Endometrial microvascular endothelial cells (primary cell): Measurements from ENCODE around the gene MSH2. TPM values are rescaled to one million over a fixed set of nuclear protein-coding genes. Genes with fewer than 3 reads are reported as not detected.
"Not testable (repeated sequence)": the region's sequence is repeated elsewhere in the genome, so short reads cannot be mapped to it uniquely, and the experiment has no call there.

Experiments
- in situ Hi-C: cut with HindIII; loops from 2 replicates; pipeline ENCODE4 v1.10.0; 2017; ENCODE audit warnings: low sequenced_read_pairs, low pct_unique_long_range_greater_than_20kb; ENCODE audit errors: inconsistent ontology term
- total RNA-seq: library from RNA; depleted of rRNA; stranded (reverse); fragments of >200 nt; gene quantifications from one replicate; pipeline ENCODE4 v1.2.3, GENCODE V29; 2015; ENCODE audit errors: inconsistent ontology term

Gene MSH2
- total RNA-seq, 1 donor from 2014 or later: 36.1 TPM

DNA sequence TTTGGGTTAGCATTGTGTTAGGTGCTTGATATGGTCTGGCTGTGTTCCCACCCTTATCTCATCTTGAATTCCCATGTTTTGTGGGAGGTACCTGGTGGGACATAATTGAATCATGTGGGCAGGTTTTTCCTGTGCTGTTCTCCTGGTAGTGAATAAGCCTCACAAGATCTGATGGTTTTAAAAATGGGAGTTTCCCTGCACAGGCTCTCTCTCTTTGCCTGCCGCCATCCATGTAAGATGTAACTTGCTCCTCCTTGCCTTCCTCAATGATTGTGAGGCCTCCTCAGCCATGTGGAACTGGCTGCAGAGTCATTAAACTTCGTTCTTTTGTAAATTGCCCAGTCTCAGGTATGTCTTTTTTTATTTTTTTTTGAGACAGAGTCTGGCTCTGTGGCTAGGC lies 2.8 kb downstream of the MSH2 start:
- in situ Hi-C loops: no loop called here

DNA sequence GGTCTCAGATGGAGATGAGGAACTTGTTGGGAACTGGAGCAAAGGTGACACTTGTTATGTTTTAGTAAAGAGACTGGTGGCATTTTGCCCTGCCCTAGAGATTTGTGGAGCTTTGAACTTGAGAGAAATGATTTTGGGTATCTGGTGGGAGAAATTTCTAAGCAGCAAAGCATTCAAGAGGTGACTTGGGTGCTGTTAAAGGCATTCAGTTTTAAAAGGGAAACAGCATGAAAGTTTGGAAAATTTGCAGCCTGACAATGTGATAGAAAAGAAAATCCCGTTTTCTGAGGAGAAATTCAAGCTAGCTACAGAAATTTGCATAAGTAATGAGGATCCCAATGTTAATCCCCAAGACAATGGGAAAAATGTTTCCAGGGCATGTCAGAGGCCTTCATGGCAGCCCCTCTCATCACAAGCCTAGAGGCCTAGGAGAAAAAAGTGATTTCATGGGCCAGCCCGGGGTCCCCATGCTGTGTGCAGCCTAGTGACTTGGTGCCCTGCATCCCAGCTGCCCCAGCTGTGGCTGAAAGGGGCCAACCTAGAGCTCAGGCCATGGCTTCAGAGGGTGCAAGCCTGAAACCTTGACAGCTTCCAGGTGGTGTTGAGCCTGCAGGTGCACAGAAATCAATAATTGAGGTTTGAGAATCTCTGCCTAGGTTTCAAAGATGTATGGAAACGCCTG lies 3.8 kb downstream of the MSH2 start:
- in situ Hi-C loops: not testable (repeated sequence)

DNA sequence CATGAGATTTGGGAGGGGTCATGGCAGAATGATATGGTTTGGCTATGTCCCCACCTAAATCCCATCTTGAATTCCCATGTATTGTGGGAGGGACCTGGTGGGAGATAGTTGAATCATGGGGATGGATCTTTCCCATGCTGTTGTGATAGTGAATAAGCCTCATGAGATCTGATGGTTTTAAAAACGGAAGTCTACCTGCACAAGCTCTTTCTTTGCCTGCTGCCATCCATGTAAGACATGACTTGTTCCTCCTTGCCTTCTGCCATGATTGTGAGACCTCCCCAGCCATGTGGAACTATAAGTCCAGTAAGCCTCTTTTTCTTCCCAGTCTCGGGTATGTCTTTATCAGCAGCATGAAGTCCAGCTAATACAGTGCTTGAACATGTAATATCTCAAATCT lies 5.0 kb downstream of the MSH2 start:
- in situ Hi-C loops: not testable (repeated sequence)

- in situ Hi-C loops: no loop called here
Measured at GRCh38 chr2:47414682-47415458, 11.9 kb downstream of the MSH2 start.

GRCh38 chr2:47420214-47420613 lies 17.3 kb downstream of the MSH2 start:
- in situ Hi-C loops: no loop called here

DNA sequence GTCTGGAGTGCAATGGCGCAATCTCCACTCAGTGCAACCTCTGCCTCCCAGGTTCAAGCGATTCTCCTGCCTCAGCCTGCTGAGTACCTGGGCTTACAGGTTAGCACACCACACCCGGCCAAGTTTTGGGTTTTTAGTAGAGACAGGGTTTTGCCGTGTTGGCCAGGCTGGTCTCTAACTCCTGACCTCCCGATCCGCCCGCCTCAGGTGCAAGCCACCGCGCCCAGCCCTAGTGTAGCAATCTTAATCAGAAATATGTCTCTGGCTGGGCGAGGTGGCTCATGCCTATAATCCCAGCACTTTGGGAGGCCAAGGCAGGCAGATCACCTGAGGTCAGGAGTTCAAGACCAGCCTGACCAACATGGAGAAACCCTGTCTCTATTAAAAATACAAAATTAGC lies 17.7 kb downstream of the MSH2 start:
- in situ Hi-C loops: not testable (repeated sequence)

DNA sequence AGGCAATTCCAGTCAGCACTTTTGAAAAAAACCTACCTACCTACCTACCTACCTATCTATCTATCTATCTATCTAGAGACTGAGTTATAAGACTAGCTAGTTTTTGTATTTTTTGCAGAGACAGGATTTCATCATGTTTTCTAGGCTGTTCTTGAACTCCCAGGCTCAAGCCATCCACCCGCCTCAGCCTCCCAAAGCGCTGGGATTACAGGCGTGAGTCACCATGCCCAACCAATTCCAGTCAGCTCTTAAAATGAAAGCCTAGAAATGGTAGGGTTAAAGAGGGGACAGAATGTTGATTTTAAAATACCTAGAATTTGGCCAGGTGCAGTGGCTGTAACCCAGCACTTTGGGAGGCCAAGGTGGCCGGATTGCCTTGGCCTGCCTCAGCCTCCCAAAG lies 19.1 kb downstream of the MSH2 start:
- in situ Hi-C loops: no loop called here

GRCh38 chr2:47422560-47422959 lies 19.6 kb downstream of the MSH2 start:
- in situ Hi-C loops: no loop called here

DNA sequence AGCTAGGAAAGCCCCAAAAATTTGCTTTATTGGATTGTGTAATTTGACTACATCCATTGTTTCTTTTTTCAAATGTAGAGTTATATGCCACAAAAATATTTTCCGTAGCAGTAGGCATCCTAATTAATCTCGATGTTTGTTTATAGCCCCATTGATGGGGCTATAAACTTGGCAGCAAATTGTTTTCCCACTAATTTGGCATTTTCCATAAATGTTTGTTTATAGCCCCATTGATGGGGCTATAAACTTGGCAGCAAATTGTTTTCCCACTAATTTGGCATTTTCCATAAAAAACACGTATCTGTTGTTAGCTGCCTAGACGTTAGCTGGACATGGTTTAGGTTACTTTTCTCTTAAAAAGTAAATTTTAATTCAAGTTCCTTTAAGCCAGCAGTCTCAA lies 23.8 kb downstream of the MSH2 start:
- in situ Hi-C loops: no loop called here

DNA sequence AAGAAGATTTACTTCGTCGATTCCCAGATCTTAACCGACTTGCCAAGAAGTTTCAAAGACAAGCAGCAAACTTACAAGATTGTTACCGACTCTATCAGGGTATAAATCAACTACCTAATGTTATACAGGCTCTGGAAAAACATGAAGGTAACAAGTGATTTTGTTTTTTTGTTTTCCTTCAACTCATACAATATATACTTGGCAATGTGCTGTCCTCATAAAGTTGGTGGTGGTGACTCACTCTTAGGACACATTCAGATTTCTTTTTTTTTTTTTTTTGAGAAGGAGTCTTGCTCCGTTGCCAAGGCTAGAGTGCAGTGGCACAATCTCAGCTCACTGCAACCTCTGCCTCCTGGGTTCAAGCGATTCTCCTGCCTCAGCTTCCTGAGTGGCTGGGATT lies 26.8 kb downstream of the MSH2 start:
- in situ Hi-C loops: no loop called here

DNA sequence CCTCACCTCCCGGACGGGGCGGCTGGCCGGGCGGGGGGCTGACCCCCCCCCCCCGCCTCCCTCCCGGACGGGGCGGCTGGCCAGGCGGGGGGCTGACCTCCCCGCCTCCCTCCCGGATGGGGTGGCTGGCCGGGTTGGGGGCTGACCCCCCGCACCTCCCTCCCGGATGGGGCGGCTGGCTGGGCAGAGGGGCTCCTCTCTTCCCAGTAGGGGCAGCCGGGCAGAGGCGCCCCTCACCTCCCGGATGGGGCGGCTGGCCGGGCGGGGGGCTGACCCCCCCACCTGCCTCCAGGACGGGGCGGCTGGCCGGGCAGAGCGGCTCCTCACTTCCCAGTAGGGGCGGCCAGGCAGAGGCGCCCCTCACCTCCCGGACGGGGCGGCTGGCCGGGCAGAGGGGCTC lies 30.1 kb downstream of the MSH2 start:
- in situ Hi-C loops: not testable (repeated sequence)

DNA sequence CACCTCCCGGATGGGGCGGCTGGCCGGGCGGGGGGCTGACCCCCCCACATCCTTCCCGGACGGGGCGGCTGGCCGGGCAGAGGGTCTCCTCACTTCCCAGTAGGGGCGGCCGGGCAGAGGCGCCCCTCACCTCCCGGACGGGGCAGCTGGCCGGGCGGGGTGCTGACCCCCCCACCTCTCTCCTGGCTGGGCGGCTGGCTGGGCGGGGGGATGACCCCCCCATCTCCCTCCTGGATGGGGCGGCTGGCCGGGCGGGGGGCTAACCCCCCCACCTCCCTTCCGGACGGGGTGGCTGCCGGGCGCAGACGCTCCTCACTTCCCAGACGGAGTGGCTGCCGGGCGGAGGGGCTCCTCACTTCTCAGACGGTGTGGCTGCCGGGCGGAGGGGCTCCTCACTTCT lies 30.5 kb downstream of the MSH2 start:
- in situ Hi-C loops: not testable (repeated sequence)

- in situ Hi-C loops: no loop called here
Measured at GRCh38 chr2:47437287-47437686, 34.3 kb downstream of the MSH2 start.

GRCh38 chr2:47438106-47438505 lies 35.1 kb downstream of the MSH2 start:
- in situ Hi-C loops: no loop called here

DNA sequence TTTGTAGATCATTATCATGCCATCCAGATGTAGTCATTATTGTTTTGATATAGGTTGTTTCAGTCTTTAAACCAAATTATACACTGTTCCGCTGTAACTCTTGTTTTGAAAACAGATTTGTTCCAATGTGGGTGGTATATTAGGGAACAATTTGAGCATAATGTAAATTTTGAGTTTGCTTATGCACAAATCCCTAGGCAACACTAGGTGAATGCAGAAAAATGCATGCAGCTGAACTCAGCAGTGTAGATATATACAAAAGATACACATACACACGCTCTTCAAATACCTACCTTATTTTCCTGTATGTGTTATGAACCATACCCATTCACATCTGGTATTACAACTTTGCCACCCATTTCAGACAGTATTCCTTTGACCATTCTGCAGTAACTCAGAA lies 35.8 kb downstream of the MSH2 start:
- in situ Hi-C loops: no loop called here

DNA sequence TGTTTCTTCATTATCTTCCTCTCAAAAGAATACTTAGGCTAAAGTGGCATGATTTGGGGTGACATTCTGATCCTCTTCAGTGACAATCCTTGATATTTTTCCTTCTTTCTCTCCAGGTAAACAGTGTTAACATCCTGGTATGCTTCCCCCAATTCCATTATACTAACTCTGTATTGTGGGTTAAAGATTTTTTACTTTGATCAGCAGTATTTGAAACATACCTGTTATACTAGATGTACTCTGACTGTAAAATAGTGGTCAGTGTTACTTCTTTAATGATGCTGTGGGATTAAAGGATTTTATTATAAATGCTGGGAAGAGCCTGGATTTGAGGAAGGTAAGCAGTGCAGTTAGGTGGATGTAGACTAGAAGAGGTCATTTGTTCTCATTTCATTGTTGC lies 48.8 kb downstream of the MSH2 start:
- in situ Hi-C loops: no loop called here

DNA sequence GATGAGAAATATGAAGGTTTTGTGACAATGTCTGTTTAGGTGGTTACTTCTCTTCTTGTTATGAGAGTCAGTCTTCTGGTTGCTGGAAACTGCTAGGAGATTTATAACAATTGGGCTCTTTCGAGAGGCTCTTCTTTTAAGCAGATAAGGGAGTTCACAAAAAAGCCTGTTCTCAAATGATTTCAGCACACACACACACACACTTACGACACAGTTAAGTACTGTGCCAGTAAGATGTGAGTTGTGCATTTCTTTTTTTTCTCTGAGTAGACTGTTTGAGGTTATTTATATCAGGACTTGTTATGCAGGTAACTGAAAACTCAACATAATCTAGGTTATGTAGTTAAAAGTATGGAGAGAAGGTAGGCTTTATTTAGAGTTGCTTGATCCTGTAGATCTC lies 49.8 kb downstream of the MSH2 start:
- in situ Hi-C loops: no loop called here

DNA sequence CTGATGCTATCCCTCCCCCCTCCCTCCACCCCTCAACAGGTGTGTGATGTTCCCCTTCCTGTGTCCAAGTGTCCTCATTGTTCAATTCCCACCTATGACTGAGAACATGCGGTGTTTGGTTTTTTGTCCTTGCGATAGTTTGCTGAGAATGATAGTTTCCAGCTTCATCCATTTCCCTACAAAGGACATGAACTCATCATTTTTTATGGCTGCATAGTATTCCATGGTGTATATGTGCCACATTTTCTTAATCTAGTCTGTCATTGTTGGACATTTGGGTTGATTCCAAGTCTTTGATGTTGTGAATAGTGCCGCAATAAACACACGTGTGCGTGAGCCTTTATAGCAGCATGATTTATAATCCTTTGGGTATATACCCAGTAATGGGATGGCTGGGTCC lies 51.9 kb downstream of the MSH2 start:
- in situ Hi-C loops: not testable (repeated sequence)

DNA sequence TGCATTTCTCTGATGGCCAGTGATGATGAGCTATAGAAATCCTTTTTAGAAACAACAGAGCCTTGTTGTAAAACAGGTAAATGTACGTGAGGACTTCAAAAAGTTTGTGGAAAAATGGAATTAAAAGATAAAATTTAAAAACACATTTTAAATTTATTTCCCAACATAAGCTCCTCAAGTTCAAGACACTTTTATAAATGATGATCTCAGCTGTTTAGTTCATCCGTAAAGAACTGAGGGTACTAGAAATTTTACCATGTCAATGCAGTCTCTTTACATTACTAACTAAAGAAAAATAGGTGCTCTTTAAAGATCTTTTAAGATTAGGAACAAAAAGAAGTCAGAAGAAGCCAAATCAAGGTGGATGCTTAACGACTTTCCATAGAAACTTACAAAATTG lies 52.5 kb downstream of the MSH2 start:
- in situ Hi-C loops: no loop called here

DNA sequence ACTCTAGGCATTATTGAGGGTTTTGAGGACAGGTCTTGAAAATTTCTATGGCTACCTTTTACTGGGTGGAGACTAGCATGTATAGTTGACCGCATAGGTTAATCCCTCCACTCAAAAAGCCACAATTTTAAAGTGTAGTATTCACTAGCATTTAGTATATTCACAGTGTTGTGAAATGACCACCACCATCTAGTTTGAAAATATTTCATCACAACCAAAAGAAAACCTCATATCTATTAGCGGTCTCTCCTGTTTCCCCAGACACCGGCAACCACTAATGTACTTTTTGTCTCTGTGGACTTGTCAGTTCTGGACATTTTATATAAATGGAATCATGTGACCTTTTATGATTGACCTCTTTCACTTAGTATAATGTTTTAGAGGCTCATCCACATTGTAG lies 53.9 kb downstream of the MSH2 start:
- in situ Hi-C loops: no loop called here

GRCh38 chr2:47457268-47457667 lies 54.3 kb downstream of the MSH2 start:
- in situ Hi-C loops: no loop called here
